ENCODE measurements around the gene PIK3C2B.

PIK3C2B gene

GRCh38 chr1:204461331-204462228 lies 33.0 kb downstream of the PIK3C2B start:
- no peak for DNase-seq

- no peak for DNase-seq
Measured at GRCh38 chr1:204460346-204460745, 34.3 kb downstream of the PIK3C2B start.

GRCh38 chr1:204459706-204460105 lies 34.9 kb downstream of the PIK3C2B start:
- no peak for DNase-seq

- DNase-seq = no peak
Measured at GRCh38 chr1:204457666-204458065, 36.9 kb downstream of the PIK3C2B start.

- no peak for DNase-seq
Measured at GRCh38 chr1:204456826-204457442, 37.7 kb downstream of the PIK3C2B start.

- DNase-seq = no peak
Measured at GRCh38 chr1:204455831-204456145, 38.8 kb downstream of the PIK3C2B start.

GRCh38 chr1:204455063-204455830 lies 39.4 kb downstream of the PIK3C2B start:
- DNase-seq = peak in 9 of 56 donors; percentile 15 to 41 (median 25)

GRCh38 chr1:204454476-204454875 lies 40.1 kb downstream of the PIK3C2B start:
- no peak for DNase-seq

- no peak for DNase-seq
Measured at GRCh38 chr1:204453141-204453772, 41.3 kb downstream of the PIK3C2B start.

GRCh38 chr1:204451352-204452124 lies 43.1 kb downstream of the PIK3C2B start:
- no peak for DNase-seq

- DNase-seq = no peak
Measured at GRCh38 chr1:204450461-204451257, 43.9 kb downstream of the PIK3C2B start.

GRCh38 chr1:204449678-204450280 lies 44.8 kb downstream of the PIK3C2B start:
- DNase-seq = no peak

- DNase-seq = no peak
Measured at GRCh38 chr1:204448991-204449677, 45.5 kb downstream of the PIK3C2B start.

- no peak for DNase-seq
Measured at GRCh38 chr1:204448344-204448964, 46.2 kb downstream of the PIK3C2B start.

GRCh38 chr1:204447736-204448135 lies 46.9 kb downstream of the PIK3C2B start:
- DNase-seq = no peak

- no peak for DNase-seq
Measured at GRCh38 chr1:204447190-204447589, 47.4 kb downstream of the PIK3C2B start.

- peak in 51 of 56 donors; percentile 4 to 84 (median 48) for DNase-seq
Measured at GRCh38 chr1:204446413-204447111, 48.0 kb downstream of the PIK3C2B start.

Measured in amygdala (tissue), 56 donors.